Loucy (cell line): ENCODE data around the gene DIP2A.

Source experiments
- EZH2phosphoT487 ChIP-seq: fragments of 200-600 bp; IDR thresholded peaks from 2 replicates; pipeline ENCODE4 v1.6.1; 2018; ENCODE audit warnings: antibody characterized with exemption, mild to moderate bottlenecking, moderate library complexity, borderline replicate concordance
- TF ChIP-seq, protein P1 (sequence below): fragments of 200-600 bp; sonication (generic); conservative IDR thresholded peaks from 2 replicates; pipeline ENCODE4 v1.5.1; 2014; ENCODE audit warnings: mild to moderate bottlenecking, antibody characterized with exemption, low read length

DNA sequence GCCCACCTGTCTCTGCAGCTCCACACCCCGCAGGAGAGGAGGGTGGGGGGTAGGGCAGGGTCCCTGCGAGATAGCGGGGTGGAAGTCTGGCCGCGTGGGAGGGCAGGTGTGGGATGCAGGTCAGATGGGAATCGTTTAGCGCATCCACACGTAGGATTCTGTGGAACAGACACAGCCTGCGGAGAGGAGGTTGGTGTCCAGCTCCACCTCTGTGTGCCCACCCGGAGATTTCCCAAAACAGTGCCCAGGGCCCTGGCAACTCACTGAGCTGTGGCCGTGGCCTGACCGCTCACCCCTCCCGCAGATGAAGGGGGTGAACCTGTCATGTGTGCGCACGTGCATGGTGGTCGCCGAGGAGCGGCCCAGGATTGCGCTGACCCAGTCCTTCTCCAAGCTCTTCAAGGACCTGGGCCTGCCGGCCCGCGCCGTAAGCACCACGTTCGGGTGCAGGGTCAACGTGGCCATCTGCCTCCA, 99.3 kb downstream of the DIP2A start:
- TF ChIP-seq, protein P1, sequence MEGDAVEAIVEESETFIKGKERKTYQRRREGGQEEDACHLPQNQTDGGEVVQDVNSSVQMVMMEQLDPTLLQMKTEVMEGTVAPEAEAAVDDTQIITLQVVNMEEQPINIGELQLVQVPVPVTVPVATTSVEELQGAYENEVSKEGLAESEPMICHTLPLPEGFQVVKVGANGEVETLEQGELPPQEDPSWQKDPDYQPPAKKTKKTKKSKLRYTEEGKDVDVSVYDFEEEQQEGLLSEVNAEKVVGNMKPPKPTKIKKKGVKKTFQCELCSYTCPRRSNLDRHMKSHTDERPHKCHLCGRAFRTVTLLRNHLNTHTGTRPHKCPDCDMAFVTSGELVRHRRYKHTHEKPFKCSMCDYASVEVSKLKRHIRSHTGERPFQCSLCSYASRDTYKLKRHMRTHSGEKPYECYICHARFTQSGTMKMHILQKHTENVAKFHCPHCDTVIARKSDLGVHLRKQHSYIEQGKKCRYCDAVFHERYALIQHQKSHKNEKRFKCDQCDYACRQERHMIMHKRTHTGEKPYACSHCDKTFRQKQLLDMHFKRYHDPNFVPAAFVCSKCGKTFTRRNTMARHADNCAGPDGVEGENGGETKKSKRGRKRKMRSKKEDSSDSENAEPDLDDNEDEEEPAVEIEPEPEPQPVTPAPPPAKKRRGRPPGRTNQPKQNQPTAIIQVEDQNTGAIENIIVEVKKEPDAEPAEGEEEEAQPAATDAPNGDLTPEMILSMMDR: no peak
- no peak for TF ChIP-seq EZH2phosphoT487
